Thyroid gland (tissue), 4 donors: Measurements from ENCODE around the gene BHLHA15. TPM values are rescaled to one million over a fixed set of nuclear protein-coding genes. Genes with fewer than 3 reads are reported as not detected.

ENCODE experiments used
- DNase-seq, 2 donors: peaks; one replicate each; pipeline ENCODE4 v3.0.0-alpha.2; 2019
- H3K27ac ChIP-seq, 3 donors: fragments of 200-600 bp; sonication (generic); 1 replicate in 2 of 3; 2 replicates in 1 of 3; pipeline ENCODE4 v1.5.1; 2016 to 2019; ENCODE audit warnings: mild to moderate bottlenecking in 1 of 3, moderate library complexity in 1 of 3
- H3K27me3 ChIP-seq: fragments of 200-600 bp; sonication (generic); one replicate; pipeline ENCODE4 v1.5.1; 2019
- H3K36me3 ChIP-seq, 2 donors: fragments of 200-600 bp; sonication (generic); one replicate each; pipeline ENCODE4 v1.5.1; 2016 to 2019
- H3K4me1 ChIP-seq, 2 donors: fragments of 200-600 bp; sonication (generic); one replicate each; pipeline ENCODE4 v1.5.1; 2017 to 2019
- H3K4me3 ChIP-seq, 3 donors: fragments of 200-600 bp; sonication (generic); replicated peaks in 1 of 3; 1 replicate in 2 of 3; 2 replicates in 1 of 3; pipeline ENCODE4 v1.5.1; 2016; ENCODE audit warnings: mild to moderate bottlenecking in 1 of 3
- H3K9me3 ChIP-seq: fragments of 200-600 bp; sonication (generic); one replicate; pipeline ENCODE4 v1.5.1; 2017
- POLR2A ChIP-seq, 2 donors: fragments of 450-650 bp; IDR thresholded peaks; one replicate each; pipeline ENCODE4 v1.6.1; 2017; ENCODE audit warnings: antibody characterized with exemption in 2 of 2, mild to moderate bottlenecking in 2 of 2, moderate library complexity in 1 of 2
- WGBS, 2 donors: methylation state at CpG; one replicate each; pipeline ENCODE4 v1.1.5; 2017; 5-methylcytosine and 5-hydroxymethylcytosine counted together
- intact Hi-C: fragments of 100-400 bp; cut with DNase I; formaldehyde crosslinking; loops from one replicate; pipeline ENCODE4 v1.15.1; 2023
- total RNA-seq, 4 donors: library from RNA; depleted of rRNA; stranded (reverse); fragments of >200 nt; gene quantifications; one replicate each; pipeline ENCODE4 v1.2.3, GENCODE V29; 2016
- TF ChIP-seq, protein P1 (sequence below), 6 experiments: fragments of 200-600 bp in 3 of 6; fragments of 450-650 bp in 3 of 6; sonication (generic) in 3 of 6; IDR thresholded peaks; one replicate each; pipeline ENCODE4 v1.5.1; 2016 to 2019; ENCODE audit warnings: antibody characterized with exemption in 6 of 6, mild to moderate bottlenecking in 2 of 6, inconsistent platforms in 1 of 6, moderate library complexity in 1 of 6

BHLHA15 gene
- total RNA-seq, 4 donors from 2014 or later, result 1.2 to 8.7 (median 1.9) TPM; not detected in 1

DNA sequence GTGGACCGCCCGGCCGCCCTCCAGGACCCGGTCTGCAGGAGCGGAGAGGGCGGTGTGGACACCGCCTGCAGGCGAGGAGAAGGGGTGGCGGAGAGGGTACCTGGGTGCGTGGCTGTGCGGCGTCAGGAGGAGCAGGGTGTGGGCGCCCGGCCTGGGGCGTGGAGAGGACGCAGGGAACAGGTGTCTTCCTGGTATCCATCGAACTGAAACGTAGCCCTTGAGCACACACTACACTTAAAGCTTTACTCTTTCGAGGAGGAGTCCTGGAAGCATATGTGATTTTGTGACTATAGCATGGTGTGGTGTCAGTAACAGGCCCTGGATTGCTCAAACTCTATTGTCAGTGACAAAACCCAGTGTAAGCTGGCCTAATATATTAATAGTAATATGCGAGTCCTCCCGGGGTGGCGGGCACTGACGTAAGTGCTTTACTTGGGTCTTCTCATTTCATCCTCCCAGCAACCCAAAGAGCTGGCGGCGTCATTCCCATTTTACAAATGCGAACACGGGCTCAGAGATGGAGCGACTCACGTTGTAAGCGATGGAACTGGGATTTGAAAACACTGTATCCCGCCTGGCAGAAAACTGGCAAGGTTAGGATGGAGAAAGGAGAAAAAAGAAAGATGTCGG, 41.3 kb downstream of the BHLHA15 start:
- peak in 1 of 2 donors; percentile 20 for DNase-seq
- H3K4me3 ChIP-seq, result peak overlapping the region; percentile 81 to 99 (median 88)
- intact Hi-C loops, result no loop called here
- H3K36me3 ChIP-seq, result no peaks in the 10 kb centered on the region
- no peaks in the 10 kb centered on the region for H3K27me3 ChIP-seq
- 24 to 29% methylated on average over 22 to 23 of the region's 32 CpGs for WGBS, 2 donors
- peaks cover 20 to 22% of the 10 kb centered on the region in 2 donors for H3K4me1 ChIP-seq
- no peak for TF ChIP-seq POLR2A (IDR thresholded peaks at IDR 0.05)
- TF ChIP-seq, protein P1, sequence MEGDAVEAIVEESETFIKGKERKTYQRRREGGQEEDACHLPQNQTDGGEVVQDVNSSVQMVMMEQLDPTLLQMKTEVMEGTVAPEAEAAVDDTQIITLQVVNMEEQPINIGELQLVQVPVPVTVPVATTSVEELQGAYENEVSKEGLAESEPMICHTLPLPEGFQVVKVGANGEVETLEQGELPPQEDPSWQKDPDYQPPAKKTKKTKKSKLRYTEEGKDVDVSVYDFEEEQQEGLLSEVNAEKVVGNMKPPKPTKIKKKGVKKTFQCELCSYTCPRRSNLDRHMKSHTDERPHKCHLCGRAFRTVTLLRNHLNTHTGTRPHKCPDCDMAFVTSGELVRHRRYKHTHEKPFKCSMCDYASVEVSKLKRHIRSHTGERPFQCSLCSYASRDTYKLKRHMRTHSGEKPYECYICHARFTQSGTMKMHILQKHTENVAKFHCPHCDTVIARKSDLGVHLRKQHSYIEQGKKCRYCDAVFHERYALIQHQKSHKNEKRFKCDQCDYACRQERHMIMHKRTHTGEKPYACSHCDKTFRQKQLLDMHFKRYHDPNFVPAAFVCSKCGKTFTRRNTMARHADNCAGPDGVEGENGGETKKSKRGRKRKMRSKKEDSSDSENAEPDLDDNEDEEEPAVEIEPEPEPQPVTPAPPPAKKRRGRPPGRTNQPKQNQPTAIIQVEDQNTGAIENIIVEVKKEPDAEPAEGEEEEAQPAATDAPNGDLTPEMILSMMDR (IDR thresholded peaks at IDR 0.05), result no peak
- no peaks in the 10 kb centered on the region for H3K9me3 ChIP-seq
- peak overlapping the region; percentile 36 to 79 (median 71) for H3K27ac ChIP-seq

- H3K27me3 ChIP-seq, result no peaks in the 10 kb centered on the region
- no peak for DNase-seq
- H3K36me3 ChIP-seq, result no peaks in the 10 kb centered on the region
- TF ChIP-seq POLR2A (IDR thresholded peaks at IDR 0.05), result no peak
- TF ChIP-seq, protein P1 (IDR thresholded peaks at IDR 0.05), result no peak
- H3K4me3 ChIP-seq, result no peak overlapping the region
- 90 to 92% methylated on average over 4 of the region's 4 CpGs for WGBS, 2 donors
- no peaks in the 10 kb centered on the region for H3K9me3 ChIP-seq
- H3K27ac ChIP-seq, result no peak overlapping the region
- H3K4me1 ChIP-seq, result peaks cover 20 to 22% of the 10 kb centered on the region in 2 donors
- intact Hi-C loops, result no loop called here
These were observed 43.3 kb downstream of the BHLHA15 start for GRCh38 chr7:98254516-98254915.

DNA sequence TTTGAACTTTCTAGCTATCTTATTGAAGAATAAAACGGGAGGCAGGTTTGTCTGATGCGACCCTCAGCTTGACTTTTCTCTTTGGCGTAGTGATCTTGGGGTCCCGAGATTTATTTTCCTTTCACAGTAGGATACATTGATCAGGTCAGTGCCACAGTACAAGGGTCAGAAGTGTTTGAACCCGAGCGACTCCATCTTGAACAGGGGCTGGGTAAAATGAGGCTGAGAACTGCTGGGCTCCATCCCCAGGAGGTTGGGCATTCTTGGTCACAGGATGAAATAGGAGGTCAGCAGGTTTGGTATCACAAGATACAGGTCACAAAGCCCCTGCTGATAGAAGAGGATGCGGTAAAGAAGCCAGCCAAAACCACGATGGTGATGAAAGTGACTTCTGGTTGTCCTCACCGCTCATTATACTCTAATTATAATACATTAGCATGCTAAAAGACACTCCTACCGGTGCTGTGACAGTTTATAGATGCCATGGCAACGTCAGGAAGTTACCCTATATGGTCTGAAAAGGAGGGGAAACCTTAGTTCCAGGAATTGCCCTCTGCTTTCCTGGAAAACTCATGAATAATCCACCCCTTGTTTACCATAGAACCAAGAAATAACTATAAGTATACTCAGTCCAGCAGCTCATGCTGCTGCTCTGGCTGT, 43.8 kb downstream of the BHLHA15 start:
- intact Hi-C loops, result no loop called here
- no peak overlapping the region for H3K27ac ChIP-seq
- H3K9me3 ChIP-seq, result no peaks in the 10 kb centered on the region
- H3K4me3 ChIP-seq, result no peak overlapping the region
- H3K4me1 ChIP-seq, result peaks cover 20 to 22% of the 10 kb centered on the region in 2 donors
- TF ChIP-seq POLR2A (IDR thresholded peaks at IDR 0.05), result no peak
- TF ChIP-seq, protein P1 (IDR thresholded peaks at IDR 0.05), result no peak
- H3K27me3 ChIP-seq, result no peaks in the 10 kb centered on the region
- DNase-seq, result no peak
- 87 to 89% methylated on average over 11 of the region's 11 CpGs for WGBS, 2 donors
- H3K36me3 ChIP-seq, result no peaks in the 10 kb centered on the region

DNA sequence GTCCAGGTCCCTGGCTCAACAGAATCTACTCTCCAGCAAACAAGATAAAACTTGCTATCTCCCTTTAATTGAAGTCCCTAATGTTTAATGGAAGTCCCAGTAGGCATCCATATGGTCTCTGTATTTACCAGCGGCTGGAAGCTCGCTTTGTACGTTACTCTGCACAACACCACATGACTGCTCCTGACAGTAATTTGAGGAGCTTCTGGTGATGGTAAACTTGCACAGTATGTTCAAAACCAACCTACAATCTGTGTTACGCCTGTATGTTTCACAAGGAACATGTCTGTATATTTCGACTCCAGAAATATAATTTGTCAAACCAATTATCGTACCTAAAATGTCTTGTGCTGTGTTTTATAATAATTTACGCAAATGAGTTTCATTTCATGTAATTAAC, 45.2 kb downstream of the BHLHA15 start:
- H3K36me3 ChIP-seq, result no peaks in the 10 kb centered on the region
- H3K4me1 ChIP-seq, result peaks cover 10 to 12% of the 10 kb centered on the region in 2 donors
- no peaks in the 10 kb centered on the region for H3K27me3 ChIP-seq
- intact Hi-C loops, result no loop called here
- no peak overlapping the region for H3K27ac ChIP-seq
- H3K4me3 ChIP-seq, result no peak overlapping the region
- no peaks in the 10 kb centered on the region for H3K9me3 ChIP-seq
- TF ChIP-seq, protein P1 (IDR thresholded peaks at IDR 0.05), result no peak
- no peak for TF ChIP-seq POLR2A (IDR thresholded peaks at IDR 0.05)
- WGBS, 2 donors, result 94 to 96% methylated on average over 7 of the region's 7 CpGs
- no peak for DNase-seq

DNA sequence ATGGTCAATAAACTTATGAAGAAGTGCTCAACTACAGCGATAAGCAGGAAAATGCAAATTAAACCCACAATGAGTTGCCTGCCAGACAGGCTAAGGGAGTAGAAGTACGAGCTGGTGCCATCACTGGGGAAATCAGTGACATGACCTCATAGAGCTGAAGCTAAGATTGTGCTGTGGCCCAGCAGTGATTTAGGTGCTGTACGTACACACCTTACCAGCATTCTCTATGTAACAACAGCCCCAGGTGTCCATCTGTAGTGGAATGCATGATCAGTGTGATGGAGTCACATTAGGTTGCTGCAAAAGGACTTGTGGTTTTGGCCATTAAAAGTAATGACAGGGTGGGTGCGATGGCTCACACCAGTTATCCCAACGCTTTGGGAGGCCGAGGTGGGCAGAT, 46.5 kb downstream of the BHLHA15 start:
- DNase-seq, result no peak
- no peaks in the 10 kb centered on the region for H3K9me3 ChIP-seq
- peaks cover 9% of the 10 kb centered on the region in 2 donors for H3K4me1 ChIP-seq
- 78 to 88% methylated on average over 6 of the region's 6 CpGs for WGBS, 2 donors
- TF ChIP-seq POLR2A (IDR thresholded peaks at IDR 0.05), result no peak
- TF ChIP-seq, protein P1 (IDR thresholded peaks at IDR 0.05), result no peak
- no peaks in the 10 kb centered on the region for H3K27me3 ChIP-seq
- H3K27ac ChIP-seq, result no peak overlapping the region
- intact Hi-C loops, result no loop called here
- H3K4me3 ChIP-seq, result no peak overlapping the region
- H3K36me3 ChIP-seq, result no peaks in the 10 kb centered on the region
